HL-60 (cell line): ENCODE measurements around the gene KLK8.

ENCODE experiments used
- POLR2AphosphoS5 ChIP-seq: IDR thresholded peaks from 2 replicates; pipeline ENCODE4 v1.6.1; 2012; ENCODE audit warnings: low read depth
- SPI1 ChIP-seq: IDR thresholded peaks from 2 replicates; pipeline ENCODE4 v1.6.1; 2012; ENCODE audit warnings: low read depth, mild to moderate bottlenecking, borderline replicate concordance
- TF ChIP-seq, protein P1 (sequence below): IDR thresholded peaks from one replicate; pipeline ENCODE4 v1.5.1; 2011; ENCODE audit warnings: low read length, control low read depth, inconsistent platforms; ENCODE audit not compliant: insufficient read depth
- TF ChIP-seq, protein P2 (sequence below): IDR thresholded peaks from 2 replicates; pipeline ENCODE4 v1.6.1; 2012; ENCODE audit warnings: low read depth; ENCODE audit not compliant: insufficient replicate concordance

DNA sequence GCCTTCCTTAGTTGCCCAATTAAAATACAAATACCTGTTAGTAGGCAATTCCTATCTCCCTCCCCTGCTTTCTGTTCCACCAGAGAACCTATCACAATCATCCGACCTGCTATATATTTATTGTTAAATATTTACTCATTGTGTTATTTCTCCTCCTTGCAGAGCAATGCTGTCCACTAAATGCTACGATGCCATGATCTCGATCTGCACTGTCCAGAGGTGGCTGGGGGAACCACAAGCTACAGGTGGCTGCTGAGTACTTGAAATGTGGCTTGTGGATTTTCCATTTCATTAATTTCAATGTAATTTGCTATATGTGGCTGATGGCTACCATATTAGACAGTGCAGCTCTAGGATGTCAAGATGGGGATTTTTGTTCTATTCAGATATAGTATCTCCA, 37.1 kb downstream of the KLK8 start:
- TF ChIP-seq, protein P1, sequence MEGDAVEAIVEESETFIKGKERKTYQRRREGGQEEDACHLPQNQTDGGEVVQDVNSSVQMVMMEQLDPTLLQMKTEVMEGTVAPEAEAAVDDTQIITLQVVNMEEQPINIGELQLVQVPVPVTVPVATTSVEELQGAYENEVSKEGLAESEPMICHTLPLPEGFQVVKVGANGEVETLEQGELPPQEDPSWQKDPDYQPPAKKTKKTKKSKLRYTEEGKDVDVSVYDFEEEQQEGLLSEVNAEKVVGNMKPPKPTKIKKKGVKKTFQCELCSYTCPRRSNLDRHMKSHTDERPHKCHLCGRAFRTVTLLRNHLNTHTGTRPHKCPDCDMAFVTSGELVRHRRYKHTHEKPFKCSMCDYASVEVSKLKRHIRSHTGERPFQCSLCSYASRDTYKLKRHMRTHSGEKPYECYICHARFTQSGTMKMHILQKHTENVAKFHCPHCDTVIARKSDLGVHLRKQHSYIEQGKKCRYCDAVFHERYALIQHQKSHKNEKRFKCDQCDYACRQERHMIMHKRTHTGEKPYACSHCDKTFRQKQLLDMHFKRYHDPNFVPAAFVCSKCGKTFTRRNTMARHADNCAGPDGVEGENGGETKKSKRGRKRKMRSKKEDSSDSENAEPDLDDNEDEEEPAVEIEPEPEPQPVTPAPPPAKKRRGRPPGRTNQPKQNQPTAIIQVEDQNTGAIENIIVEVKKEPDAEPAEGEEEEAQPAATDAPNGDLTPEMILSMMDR: no peak
- TF ChIP-seq POLR2AphosphoS5: no peak
- TF ChIP-seq, protein P2, sequence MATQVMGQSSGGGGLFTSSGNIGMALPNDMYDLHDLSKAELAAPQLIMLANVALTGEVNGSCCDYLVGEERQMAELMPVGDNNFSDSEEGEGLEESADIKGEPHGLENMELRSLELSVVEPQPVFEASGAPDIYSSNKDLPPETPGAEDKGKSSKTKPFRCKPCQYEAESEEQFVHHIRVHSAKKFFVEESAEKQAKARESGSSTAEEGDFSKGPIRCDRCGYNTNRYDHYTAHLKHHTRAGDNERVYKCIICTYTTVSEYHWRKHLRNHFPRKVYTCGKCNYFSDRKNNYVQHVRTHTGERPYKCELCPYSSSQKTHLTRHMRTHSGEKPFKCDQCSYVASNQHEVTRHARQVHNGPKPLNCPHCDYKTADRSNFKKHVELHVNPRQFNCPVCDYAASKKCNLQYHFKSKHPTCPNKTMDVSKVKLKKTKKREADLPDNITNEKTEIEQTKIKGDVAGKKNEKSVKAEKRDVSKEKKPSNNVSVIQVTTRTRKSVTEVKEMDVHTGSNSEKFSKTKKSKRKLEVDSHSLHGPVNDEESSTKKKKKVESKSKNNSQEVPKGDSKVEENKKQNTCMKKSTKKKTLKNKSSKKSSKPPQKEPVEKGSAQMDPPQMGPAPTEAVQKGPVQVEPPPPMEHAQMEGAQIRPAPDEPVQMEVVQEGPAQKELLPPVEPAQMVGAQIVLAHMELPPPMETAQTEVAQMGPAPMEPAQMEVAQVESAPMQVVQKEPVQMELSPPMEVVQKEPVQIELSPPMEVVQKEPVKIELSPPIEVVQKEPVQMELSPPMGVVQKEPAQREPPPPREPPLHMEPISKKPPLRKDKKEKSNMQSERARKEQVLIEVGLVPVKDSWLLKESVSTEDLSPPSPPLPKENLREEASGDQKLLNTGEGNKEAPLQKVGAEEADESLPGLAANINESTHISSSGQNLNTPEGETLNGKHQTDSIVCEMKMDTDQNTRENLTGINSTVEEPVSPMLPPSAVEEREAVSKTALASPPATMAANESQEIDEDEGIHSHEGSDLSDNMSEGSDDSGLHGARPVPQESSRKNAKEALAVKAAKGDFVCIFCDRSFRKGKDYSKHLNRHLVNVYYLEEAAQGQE: no peak
- TF ChIP-seq SPI1: no peak
